Hippocampal formation (tissue), 2 donors: ENCODE results near the gene PTPRM.

Source experiments
- DNase-seq, 2 donors: peaks; one replicate each; lab custom pipeline; 2025; lab: John Stamatoyannopoulos, UW

The PTPRM gene

DNA sequence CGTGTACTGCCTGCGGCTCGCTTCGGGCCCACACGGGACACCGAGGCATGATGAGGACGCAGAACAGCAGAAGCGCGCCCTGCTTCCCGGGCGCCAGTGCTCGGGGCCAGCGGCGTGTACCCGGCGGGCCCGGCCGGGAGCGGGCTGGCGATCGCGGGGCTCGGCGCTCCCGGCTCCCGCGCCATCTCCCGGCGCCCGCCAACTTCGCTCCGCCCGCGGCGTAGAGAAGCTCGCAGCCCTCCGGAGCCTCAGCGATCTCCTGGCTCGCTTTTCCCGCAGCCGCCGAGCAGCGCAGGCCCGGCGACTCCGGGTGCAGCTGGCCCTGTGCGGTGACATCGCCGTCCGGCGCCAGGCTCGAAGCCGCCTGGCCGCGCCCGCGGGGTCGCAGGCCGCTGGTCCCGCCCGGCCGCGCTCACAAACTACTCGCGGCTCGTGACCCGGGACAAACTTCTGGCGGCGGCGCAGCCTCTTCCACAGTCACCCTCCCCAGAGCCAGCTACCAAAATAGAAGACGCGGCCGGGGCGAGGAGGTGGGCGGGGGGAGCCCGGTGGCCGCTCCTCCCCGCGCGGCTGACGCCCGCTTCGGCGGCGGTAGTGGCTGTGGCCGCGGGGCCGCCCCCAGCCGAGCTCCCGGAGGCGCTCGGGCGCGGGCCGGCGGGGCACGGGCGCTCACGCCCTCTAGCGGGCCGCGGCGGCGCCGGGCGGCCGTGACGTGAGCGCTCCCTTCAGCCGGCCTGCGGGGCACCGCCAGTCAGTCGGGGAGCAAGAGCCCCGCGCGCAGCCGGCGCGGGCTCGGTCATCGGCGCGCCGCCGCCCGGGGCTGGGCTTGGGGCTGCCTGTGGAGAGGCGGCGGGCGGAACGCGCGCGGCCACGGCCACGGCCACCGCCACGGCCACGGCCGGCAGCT lies at the start of gene PTPRM:
PTPRM (plus strand) TSS at position 750 of the 907 bp plus-strand sequence. CDS start 503 bp downstream, outside the sequence.
- DNase-seq: peak; percentile 65 to 79

DNA sequence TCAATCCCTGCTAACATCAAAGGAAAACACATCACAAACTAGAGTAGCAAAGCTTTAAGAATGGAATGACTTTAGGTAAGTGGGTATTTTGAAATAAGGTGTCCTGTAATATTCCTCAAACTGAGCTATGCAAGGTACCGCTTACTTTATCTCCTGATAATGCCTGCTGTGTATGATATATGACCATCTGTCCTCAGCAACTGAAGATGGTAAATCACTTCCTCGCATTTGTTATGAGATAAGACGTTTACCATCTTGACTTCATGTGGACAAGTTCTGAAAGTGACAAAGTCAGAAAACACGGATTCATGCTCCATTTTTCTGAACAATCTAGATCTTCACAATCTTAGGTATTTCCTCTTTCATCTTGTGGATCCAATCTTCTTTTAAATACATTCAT lies 49.3 kb upstream of the PTPRM start:
- no peak for DNase-seq

DNA sequence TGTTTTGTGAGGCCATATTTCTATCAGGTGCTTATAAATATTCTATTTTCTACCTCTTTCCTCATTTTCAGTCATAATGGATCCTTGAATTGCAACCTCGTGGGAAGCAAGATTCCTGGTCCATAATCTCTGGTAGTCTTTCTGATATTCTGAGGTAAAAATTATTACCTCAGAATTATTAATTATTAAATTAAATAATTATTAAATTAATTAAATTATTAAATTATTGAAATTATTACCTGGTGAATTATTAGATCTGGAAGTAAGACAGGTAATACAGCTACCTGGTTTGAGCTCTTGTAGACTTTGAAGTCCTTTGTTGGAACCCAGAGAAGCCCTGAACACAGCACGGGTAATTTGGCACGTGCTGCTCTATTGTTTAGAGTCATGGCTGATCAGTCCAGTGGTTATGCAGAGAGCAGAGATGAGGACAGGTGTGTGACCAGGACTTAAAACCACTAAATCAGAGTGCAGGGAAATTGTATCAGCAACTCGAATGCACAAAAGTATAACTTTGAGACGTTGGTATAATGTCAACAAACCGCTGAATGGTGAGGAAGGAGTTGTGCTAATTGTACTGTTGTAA lies 46.8 kb upstream of the PTPRM start:
- no peak for DNase-seq

DNA sequence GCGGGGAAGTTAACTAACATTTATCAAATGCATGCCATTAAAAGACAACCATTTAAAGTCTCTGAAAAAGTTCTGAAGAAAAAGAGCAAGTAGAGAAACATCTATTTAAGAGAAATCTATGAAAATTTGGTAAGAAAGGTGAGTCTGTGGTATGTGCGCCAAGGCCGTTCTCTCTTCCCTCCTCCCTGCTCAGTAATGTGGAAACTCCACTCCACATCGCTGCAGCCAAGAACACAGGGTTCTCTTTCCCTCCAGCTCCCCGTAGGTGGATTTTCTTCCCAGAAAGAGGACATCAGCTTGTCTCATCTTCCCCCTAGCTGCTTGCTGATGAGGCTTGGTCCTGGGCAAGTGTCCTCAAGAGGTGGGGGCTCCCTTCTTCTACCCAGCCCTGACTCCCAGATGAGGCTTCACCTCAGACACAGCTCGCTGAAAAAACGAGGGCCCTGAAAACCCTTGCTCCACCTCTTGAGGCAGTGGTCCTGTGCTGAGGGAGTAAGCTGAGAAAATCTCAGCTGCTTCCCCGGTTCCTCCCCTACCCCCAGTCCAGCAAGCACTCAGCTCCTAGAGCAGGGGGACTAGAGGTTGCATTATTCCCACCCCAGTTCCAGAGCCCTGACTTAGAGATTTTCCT lies 45.8 kb upstream of the PTPRM start:
- no peak for DNase-seq

GRCh38 chr18:7523772-7524171 lies 43.3 kb upstream of the PTPRM start:
- DNase-seq: no peak

- DNase-seq: no peak
These were observed 42.3 kb upstream of the PTPRM start for GRCh38 chr18:7524786-7525185.

DNA sequence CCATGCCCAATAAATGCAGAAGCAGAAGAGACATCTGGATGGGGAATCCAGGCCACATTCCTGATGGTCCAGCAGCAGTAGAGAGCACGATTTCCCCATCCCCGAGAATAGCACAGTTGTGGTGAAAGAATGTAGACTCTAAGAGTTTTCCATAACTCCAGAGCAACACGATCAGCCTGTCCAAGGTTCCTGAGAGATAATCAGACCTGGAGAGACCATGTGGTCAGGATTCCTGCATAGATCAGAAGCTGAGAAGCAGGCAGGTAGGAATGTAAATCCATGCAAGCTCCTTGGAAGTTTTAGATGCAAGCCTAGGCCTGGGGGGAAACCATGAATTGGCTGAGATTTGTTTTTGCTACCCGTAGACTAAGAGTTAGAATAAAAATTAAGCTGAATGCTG lies 34.2 kb upstream of the PTPRM start:
- DNase-seq: no peak

GRCh38 chr18:7535436-7536205 lies 31.5 kb upstream of the PTPRM start:
- DNase-seq: no peak

- DNase-seq: no peak
These were observed 30.0 kb upstream of the PTPRM start for GRCh38 chr18:7537145-7537544.

DNA sequence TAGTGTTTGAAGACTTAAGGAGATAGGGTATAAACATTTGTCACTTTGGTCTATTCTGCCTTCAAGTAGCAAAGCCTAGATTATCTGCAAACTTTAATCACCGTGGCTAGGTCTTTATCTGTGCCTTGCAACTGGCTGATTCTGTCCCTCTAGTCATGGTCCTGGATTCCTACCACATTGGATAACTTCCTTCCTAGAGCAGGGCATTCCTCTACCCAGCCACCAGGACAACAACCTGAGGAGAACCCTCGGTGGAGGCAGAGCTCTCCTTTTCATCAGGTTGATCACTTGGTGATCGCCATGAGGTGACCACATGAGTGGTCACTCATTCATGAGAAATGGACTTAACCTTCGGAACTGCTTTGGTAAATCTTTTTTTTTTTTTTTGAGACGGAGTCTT lies 25.3 kb upstream of the PTPRM start:
- no peak for DNase-seq

DNA sequence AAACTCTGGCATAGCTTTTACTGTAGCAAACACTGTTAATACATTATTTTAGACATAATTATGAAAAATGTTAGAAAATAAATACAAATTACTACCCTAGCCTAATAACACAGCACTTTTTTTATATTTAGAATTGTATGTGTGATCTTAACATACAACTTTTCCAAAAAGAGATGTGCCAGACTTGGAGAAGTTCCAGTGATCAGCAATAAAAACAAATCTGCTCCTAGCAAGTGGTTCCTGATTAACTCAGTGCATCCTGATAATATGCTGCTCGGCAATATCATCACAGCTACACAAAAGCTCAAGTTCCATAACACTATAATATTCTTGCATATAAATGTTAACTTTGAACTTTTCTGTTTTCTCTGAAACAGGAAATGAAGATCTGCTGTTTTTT lies 22.4 kb upstream of the PTPRM start:
- no peak for DNase-seq

GRCh38 chr18:7545734-7546133 lies 21.4 kb upstream of the PTPRM start:
- no peak for DNase-seq

GRCh38 chr18:7548221-7548620 lies 18.9 kb upstream of the PTPRM start:
- DNase-seq: no peak

GRCh38 chr18:7548721-7549120 lies 18.4 kb upstream of the PTPRM start:
- no peak for DNase-seq

GRCh38 chr18:7557973-7558372 lies 9.1 kb upstream of the PTPRM start:
- no peak for DNase-seq

- DNase-seq: no peak
These were observed 8.3 kb upstream of the PTPRM start for GRCh38 chr18:7558769-7559168.

- no peak for DNase-seq
These were observed 7.3 kb upstream of the PTPRM start for GRCh38 chr18:7559709-7560319.

- DNase-seq: no peak
These were observed 5.1 kb upstream of the PTPRM start for GRCh38 chr18:7561909-7562460.

DNA sequence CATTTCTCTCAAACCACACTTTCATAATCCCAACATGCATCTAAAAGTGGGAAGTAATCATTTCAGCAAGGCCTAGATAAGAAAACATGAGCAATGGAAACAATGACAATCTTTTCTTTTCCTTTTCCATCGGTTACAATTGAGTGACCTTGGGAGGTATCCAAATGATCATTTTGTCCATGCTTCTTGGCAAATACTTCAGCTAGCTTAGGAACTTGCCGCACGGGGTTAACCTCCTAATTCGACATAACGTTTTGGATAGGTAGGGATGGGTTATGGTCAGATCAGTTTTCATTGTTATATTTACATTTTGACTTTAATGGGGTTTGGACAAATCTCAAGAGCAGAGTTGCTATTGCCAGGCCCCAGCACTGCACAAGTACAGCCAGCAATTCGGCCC lies 4.6 kb upstream of the PTPRM start:
- no peak for DNase-seq

- DNase-seq: no peak
These were observed 1.4 kb upstream of the PTPRM start for GRCh38 chr18:7565677-7566076.

- no peak for DNase-seq
These were observed 911 bp upstream of the PTPRM start for GRCh38 chr18:7566244-7566566.
